Stimulated activated naive CD4-positive, alpha-beta T cell treated with Interleukin-2 at 50 U/mL for 16 hours (primary cell): ENCODE data around the gene CKAP4.

Experiments used
- DNase-seq: peaks from one replicate; lab custom pipeline; 2025; lab: John Stamatoyannopoulos, UW

The CKAP4 gene

GRCh38 chr12:106274012-106274411 lies 26.2 kb upstream of the CKAP4 start:
- no peak for DNase-seq

- DNase-seq, result no peak
Measured at GRCh38 chr12:106273491-106273890, 25.7 kb upstream of the CKAP4 start.

- no peak for DNase-seq
Measured at GRCh38 chr12:106271575-106272505, 24.0 kb upstream of the CKAP4 start.

GRCh38 chr12:106269150-106269771 lies 21.4 kb upstream of the CKAP4 start:
- DNase-seq, result no peak

- no peak for DNase-seq
Measured at GRCh38 chr12:106267535-106267934, 19.7 kb upstream of the CKAP4 start.

- DNase-seq, result no peak
Measured at GRCh38 chr12:106265116-106265515, 17.3 kb upstream of the CKAP4 start.

- DNase-seq, result no peak
Measured at GRCh38 chr12:106258935-106259334, 11.1 kb upstream of the CKAP4 start.

- no peak for DNase-seq
Measured at GRCh38 chr12:106258226-106258625, 10.4 kb upstream of the CKAP4 start.

- no peak for DNase-seq
Measured at GRCh38 chr12:106256524-106256923, 8.7 kb upstream of the CKAP4 start.

GRCh38 chr12:106255952-106256351 lies 8.1 kb upstream of the CKAP4 start:
- no peak for DNase-seq

GRCh38 chr12:106255493-106255892 lies 7.7 kb upstream of the CKAP4 start:
- DNase-seq, result no peak

GRCh38 chr12:106254724-106255123 lies 6.9 kb upstream of the CKAP4 start:
- no peak for DNase-seq

GRCh38 chr12:106251631-106252455 lies 4.0 kb upstream of the CKAP4 start:
- no peak for DNase-seq

- no peak for DNase-seq
Measured at GRCh38 chr12:106249411-106250135, 1.8 kb upstream of the CKAP4 start.

GRCh38 chr12:106248846-106249371 lies 1.1 kb upstream of the CKAP4 start:
- peak; percentile 38 for DNase-seq

- DNase-seq, result peak; percentile 13
Measured at GRCh38 chr12:106248312-106248845, 559 bp upstream of the CKAP4 start.

- DNase-seq, result peak; percentile 56
Measured at GRCh38 chr12:106246891-106247673, 738 bp downstream of the CKAP4 start.

GRCh38 chr12:106245767-106246166 lies 2.1 kb downstream of the CKAP4 start:
- no peak for DNase-seq

- no peak for DNase-seq
Measured at GRCh38 chr12:106243620-106244019, 4.2 kb downstream of the CKAP4 start.

GRCh38 chr12:106240821-106241220 lies 7.0 kb downstream of the CKAP4 start:
- no peak for DNase-seq
